GM18870 (cell line): ENCODE data around the gene CBX2.

Source experiments
- ATAC-seq: cut with Tn5 transposase; IDR thresholded peaks from one replicate; pipeline ENCODE4 v1.9.1; 2021; ENCODE audit warnings: moderate library complexity; ENCODE audit not compliant: unreplicated experiment

Gene CBX2

GRCh38 chr17:79777894-79778503 is at the start of gene CBX2:
Gene CBX2, plus strand, starts transcription at chr17:79778148. Its CDS starts 88 bp downstream, at chr17:79778236.
- ATAC-seq = no peak

- ATAC-seq = no peak
These were observed 49.6 kb upstream of the CBX2 start for GRCh38 chr17:79728169-79728907.

- no peak for ATAC-seq
These were observed 49.0 kb upstream of the CBX2 start for GRCh38 chr17:79728908-79729471.

- no peak for ATAC-seq
These were observed 48.2 kb upstream of the CBX2 start for GRCh38 chr17:79729761-79730160.

- ATAC-seq = no peak
These were observed 47.5 kb upstream of the CBX2 start for GRCh38 chr17:79730437-79730768.

GRCh38 chr17:79730769-79731483 is 47.0 kb upstream of the CBX2 start, which contains the start of gene ENPP7:
Gene ENPP7, plus strand, starts transcription at chr17:79730943. Its CDS starts 197 bp downstream, at chr17:79731140.
- no peak for ATAC-seq

GRCh38 chr17:79732254-79732653 is 45.7 kb upstream of the CBX2 start:
- no peak for ATAC-seq

- no peak for ATAC-seq
These were observed 44.9 kb upstream of the CBX2 start for GRCh38 chr17:79732804-79733691.

GRCh38 chr17:79733692-79734070 is 44.3 kb upstream of the CBX2 start:
- ATAC-seq = no peak

GRCh38 chr17:79735096-79735495 is 42.9 kb upstream of the CBX2 start:
- no peak for ATAC-seq

GRCh38 chr17:79737046-79737921 is 40.7 kb upstream of the CBX2 start:
- ATAC-seq = no peak

GRCh38 chr17:79737922-79738578 is 39.9 kb upstream of the CBX2 start:
- ATAC-seq = no peak

- no peak for ATAC-seq
These were observed 39.3 kb upstream of the CBX2 start for GRCh38 chr17:79738643-79739042.

GRCh38 chr17:79739148-79740062 is 38.5 kb upstream of the CBX2 start:
- ATAC-seq = no peak

- ATAC-seq = no peak
These were observed 37.5 kb upstream of the CBX2 start for GRCh38 chr17:79740413-79740812.

GRCh38 chr17:79741401-79741750 is 36.6 kb upstream of the CBX2 start:
- ATAC-seq = no peak

- ATAC-seq = no peak
These were observed 36.0 kb upstream of the CBX2 start for GRCh38 chr17:79741751-79742588.

- ATAC-seq = no peak
These were observed 35.4 kb upstream of the CBX2 start for GRCh38 chr17:79742589-79742918.
